IPS-11a (cell line): ENCODE data around the gene SCFD2.

Experiments
- H3K4me3 ChIP-seq: one replicate; pipeline ENCODE4 v1.5.1; 2013; ENCODE audit warnings: low read depth, low read length, control low read depth

The SCFD2 gene

DNA sequence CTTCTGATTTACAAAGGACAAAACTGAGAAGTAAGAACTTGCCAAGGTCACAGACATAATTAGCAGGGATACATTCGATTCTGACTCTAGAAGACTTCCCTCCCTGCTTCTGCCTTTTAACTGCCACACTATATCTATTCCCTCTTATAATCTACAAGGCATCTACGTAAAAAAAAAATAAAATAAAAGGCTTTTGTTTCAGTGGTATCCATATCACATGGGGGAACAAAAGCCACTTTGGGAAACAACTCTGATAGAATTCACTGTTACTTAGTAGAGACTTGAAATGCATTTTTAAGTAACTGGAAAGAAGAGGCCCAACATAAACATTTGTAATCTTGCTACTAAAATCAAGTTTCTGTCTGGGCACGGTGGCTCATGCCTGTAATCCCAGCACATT lies 247.2 kb downstream of the SCFD2 start:
- H3K4me3 ChIP-seq, result no peak overlapping the region

GRCh38 chr4:53116954-53117353 lies 248.9 kb downstream of the SCFD2 start:
- H3K4me3 ChIP-seq, result no peak overlapping the region

- H3K4me3 ChIP-seq, result no peak overlapping the region
Observed at GRCh38 chr4:53113431-53114225, 252.2 kb downstream of the SCFD2 start.

- no peak overlapping the region for H3K4me3 ChIP-seq
Observed at GRCh38 chr4:53105313-53105712, 260.5 kb downstream of the SCFD2 start.

DNA sequence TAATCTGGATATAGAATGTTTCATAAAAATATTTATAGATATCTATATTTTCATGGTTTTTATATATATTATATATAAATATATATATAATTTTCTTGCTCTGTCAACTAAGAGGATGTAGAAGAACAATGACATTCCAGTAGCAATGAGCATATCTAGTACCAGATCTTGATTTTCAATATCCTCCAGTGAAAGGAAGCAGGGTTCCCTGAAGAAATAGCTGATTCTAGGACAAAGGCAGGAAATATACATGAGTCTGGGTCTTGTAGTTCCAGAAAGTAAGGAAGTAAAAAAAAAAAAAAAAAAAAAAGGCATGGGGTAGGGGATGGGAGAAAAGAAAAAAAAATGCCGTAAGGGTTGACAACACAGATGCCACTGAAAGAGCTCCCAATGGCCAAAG lies 262.4 kb downstream of the SCFD2 start:
- H3K4me3 ChIP-seq, result no peak overlapping the region

DNA sequence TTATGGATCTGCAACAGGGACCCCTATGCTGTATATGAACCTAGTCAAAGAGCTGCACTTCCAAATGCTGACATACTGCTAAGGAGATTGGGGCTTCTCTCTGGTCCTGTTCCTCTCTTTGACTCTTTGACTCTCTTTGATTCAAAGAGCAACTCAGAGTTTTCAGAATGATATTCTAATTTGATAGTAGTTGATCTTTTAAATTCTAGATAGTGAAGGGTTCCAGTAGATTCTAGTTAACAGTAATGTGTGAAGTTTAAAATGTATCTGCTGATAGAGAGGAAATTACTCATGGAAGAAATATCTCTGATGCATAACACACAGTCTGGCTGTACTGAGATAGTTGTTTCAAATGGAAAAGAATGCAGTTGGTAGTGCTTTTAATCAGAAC lies 264.7 kb downstream of the SCFD2 start:
- H3K4me3 ChIP-seq, result no peak overlapping the region

GRCh38 chr4:53100501-53101190 lies 265.2 kb downstream of the SCFD2 start:
- no peak overlapping the region for H3K4me3 ChIP-seq

GRCh38 chr4:53098681-53099121 lies 267.2 kb downstream of the SCFD2 start:
- no peak overlapping the region for H3K4me3 ChIP-seq

DNA sequence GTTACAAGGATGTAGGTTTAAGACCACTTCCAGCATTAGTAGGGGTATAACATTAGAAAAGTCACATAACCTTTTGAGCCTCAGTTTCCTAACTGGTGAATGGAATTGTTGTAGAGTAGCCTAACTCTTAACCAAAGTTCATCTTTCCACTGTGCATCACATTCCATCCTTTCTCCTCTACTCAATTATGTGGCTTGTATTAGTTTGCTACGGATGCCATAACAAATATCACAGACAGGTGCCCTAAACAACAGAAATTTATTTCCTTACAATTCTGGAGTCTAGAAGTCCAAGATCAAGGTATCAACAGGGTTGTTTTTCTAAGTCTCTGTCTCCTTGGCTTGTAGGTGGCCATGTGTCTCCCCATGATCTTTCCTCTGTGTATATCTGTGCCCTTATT lies 271.8 kb downstream of the SCFD2 start:
- H3K4me3 ChIP-seq, result no peak overlapping the region

- H3K4me3 ChIP-seq, result no peak overlapping the region
Observed at GRCh38 chr4:53089936-53090729, 275.7 kb downstream of the SCFD2 start.

DNA sequence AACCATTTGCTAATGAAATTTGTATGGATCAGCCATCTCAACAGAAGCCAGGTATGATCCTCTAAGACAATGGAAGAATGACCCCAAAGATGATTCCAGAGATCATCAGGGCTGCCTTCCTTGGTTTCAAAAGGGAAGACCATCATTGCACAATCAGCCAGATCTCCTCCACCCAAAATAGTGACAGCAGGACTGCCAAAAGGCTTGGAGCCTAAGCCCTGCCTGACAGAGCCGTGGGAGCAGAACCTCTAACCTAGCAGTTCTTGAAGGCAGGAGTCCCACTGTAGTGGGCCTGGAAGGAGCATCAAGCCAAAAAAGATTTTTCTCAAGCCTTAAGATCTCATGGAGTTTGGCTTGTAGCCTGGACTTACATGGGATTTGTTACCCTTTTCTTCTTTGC lies 277.7 kb downstream of the SCFD2 start:
- no peak overlapping the region for H3K4me3 ChIP-seq

DNA sequence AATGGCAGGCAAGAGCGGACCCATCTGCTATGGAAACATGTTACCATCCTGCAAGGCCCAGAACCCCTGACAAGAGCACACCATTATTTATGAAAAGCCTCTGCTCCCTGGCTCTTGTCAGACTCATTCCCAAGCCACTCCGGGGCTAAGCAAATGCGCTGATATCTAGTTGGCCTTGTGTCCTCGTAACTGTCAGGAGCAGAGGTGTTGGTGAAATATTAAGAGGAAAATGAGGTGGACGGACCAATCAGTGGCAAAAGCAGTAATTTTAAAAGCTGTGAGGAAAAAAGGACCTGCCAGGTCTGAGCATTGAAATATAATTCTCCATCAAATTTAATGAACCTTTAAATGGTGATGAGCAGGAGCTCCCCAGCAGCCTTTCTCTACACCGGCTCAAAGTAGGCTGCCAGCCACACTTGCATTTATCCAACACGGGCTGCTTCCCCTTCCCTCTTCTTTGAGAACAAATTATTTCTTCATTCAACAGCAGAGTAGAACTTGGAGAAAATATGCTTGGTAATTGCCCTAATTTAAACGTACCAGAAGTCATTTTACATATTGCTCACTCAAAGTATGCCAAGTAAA lies 289.4 kb downstream of the SCFD2 start:
- no peak overlapping the region for H3K4me3 ChIP-seq

- no peak overlapping the region for H3K4me3 ChIP-seq
Observed at GRCh38 chr4:53075162-53075785, 290.6 kb downstream of the SCFD2 start.

DNA sequence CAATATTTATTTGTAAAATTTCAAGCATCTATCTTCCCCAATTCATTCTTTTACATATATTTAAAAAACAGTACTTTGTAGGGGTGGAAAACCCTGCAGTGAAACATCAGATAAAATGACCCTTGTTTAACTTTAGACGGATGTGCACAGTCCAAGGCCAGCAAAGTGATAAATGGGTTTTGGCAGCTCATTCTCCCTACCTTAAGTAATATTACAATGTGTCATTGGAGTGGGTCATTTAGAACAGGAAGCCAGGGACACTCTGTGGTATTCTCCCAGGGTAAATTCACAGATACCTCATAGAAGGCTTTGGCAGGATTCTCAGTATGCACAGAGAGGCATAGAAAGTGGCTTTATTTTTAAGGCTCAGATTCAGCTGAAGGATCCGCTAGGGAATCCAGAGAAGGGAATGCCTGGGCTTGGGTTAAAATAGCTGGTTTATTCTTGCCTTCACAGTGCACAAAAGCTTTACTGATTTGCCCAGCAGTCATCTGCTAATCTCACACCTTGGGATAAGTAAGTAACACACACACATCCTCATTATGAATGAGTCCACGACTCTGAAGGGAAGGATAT lies 297.0 kb downstream of the SCFD2 start:
- H3K4me3 ChIP-seq, result no peak overlapping the region

DNA sequence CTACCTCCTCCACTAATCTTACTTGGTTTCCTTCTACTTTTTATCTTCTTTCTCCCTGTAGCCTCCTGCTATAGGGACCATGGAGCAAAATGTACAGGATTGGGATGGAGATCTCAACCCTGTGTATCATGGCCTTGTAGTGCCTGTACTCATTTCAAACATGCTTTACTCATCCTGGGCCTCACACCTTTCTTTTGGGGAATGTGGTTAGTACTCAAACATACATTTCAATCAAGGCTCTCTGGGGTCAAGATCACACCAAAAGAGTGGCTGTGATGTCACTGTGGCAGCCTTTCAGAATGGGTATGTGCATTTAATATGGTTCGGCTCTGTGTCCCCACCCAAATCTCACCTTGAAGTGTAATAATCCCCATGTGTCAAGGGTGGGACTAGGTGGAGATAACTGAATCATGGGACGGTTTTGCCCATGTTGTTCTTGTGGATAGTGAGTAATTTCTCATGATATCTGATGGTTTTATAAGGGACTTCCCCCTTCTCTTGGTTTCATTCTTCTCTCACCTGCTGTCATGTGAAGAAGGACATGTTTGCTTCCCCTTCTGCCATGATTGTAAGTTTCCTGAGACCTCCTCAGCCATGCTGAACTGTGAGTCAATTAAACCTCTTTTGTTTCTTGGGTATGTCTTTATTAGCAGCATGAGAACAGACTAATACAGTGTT lies 298.6 kb downstream of the SCFD2 start:
- H3K4me3 ChIP-seq, result no peak overlapping the region

GRCh38 chr4:53066155-53066554 lies 299.7 kb downstream of the SCFD2 start:
- no peak overlapping the region for H3K4me3 ChIP-seq

DNA sequence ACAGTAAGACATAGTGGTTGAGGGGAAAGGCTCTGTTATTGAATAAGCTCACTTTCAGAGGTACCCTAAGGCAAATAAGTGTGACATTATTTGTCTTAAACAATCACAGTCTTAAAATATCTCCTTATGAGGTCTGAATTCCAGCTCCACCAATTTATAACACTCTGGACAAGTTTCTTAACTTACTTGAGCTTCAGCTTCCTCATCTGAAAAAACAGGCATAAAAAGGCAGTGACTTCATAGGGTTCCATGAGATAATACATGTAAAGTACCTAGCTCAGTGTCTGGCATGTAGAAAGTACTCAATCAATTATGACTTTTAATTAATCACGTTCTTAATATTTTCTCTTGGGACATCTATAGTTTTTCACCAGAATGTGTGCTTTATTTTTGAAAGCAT lies 301.3 kb downstream of the SCFD2 start:
- H3K4me3 ChIP-seq, result no peak overlapping the region

DNA sequence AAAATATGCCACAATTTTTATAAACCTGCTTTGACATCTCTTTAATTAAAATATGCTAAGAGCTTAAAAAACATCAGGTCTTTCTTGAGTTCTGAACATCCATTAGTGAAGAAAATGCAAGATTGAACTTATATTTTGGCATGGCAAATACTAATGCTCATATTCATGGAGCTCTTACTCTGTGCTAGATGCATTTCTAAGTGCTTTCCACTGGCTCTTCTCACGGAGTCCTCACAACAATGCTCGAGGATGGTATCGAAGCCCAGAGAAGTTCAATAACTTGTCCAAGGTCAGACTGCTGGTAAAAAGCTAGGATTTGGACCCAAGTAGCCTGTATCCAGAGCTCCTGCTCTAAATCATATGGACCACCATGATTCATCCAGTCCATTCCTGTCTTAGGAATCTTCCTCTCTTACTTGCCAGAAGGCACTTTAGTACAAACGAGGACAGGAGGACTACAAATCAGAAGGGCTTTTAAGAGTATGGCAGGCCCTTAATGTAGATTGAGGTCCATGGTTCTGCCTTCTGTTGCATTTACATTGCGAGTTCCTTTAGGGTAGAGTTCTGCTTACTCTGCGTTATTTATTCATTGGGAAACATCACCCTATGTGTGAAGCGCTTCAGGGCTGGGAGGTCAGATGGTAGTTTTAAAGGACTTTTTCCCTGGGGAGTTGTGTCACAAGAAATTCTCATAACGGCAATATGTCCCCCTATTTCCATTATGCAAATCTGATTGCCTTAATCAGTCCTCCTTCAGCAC lies 304.6 kb downstream of the SCFD2 start:
- H3K4me3 ChIP-seq, result no peak overlapping the region

GRCh38 chr4:53060278-53060677 lies 305.6 kb downstream of the SCFD2 start:
- H3K4me3 ChIP-seq, result no peak overlapping the region
